SJCRH30 (cell line): ENCODE data around the gene SH3PXD2B. TPM values are rescaled to one million over a fixed set of nuclear protein-coding genes. Genes with fewer than 3 reads are reported as not detected.
"Not testable (repeated sequence)": the region's sequence is repeated elsewhere in the genome, so short reads cannot be mapped to it uniquely, and the experiment has no call there.

Experiments used
- DNase-seq, 2 experiments: peaks; one replicate each; pipeline ENCODE4 v3.0.0-alpha.2; 2015 to 2020
- H3K27ac ChIP-seq: fragments of 250-450 bp; sonication (Bioruptor Pico); 2 replicates; pipeline ENCODE4 v1.5.1; 2020; ENCODE audit warnings: mild to moderate bottlenecking, moderate library complexity
- H3K27me3 ChIP-seq: fragments of 250-450 bp; sonication (Bioruptor Pico); 2 replicates; pipeline ENCODE4 v1.5.1; 2020; ENCODE audit warnings: mild to moderate bottlenecking, moderate library complexity
- H3K36me3 ChIP-seq: fragments of 250-450 bp; sonication (Bioruptor Pico); 2 replicates; pipeline ENCODE4 v1.5.1; 2020; ENCODE audit warnings: mild to moderate bottlenecking, moderate library complexity
- H3K4me1 ChIP-seq: fragments of 250-450 bp; sonication (Bioruptor Pico); 2 replicates; pipeline ENCODE4 v1.5.1; 2020; ENCODE audit warnings: mild to moderate bottlenecking, moderate library complexity
- H3K4me3 ChIP-seq: fragments of 250-450 bp; sonication (Bioruptor Pico); 2 replicates; pipeline ENCODE4 v1.5.1; 2020; ENCODE audit warnings: mild to moderate bottlenecking, moderate library complexity
- H3K9me3 ChIP-seq: fragments of 250-450 bp; sonication (Bioruptor Pico); replicated peaks from 2 replicates; pipeline ENCODE4 v1.5.1; 2020; ENCODE audit warnings: mild to moderate bottlenecking, moderate library complexity
- total RNA-seq: library from RNA; depleted of rRNA; stranded (reverse); fragments of >200 nt; shearing (Covaris generic); gene quantifications from 2 replicates; pipeline ENCODE4 v1.2.3, GENCODE V29; 2014

The SH3PXD2B gene
- total RNA-seq, 1 experiment from 2014 or later, result 16.4 TPM

GRCh38 chr5:172491481-172491880, 37.2 kb upstream of the SH3PXD2B start:
- H3K4me1 ChIP-seq, result peaks cover 8% of the 10 kb centered on the region; the same call in 1 of the 2 replicates
- no peak for DNase-seq

DNA sequence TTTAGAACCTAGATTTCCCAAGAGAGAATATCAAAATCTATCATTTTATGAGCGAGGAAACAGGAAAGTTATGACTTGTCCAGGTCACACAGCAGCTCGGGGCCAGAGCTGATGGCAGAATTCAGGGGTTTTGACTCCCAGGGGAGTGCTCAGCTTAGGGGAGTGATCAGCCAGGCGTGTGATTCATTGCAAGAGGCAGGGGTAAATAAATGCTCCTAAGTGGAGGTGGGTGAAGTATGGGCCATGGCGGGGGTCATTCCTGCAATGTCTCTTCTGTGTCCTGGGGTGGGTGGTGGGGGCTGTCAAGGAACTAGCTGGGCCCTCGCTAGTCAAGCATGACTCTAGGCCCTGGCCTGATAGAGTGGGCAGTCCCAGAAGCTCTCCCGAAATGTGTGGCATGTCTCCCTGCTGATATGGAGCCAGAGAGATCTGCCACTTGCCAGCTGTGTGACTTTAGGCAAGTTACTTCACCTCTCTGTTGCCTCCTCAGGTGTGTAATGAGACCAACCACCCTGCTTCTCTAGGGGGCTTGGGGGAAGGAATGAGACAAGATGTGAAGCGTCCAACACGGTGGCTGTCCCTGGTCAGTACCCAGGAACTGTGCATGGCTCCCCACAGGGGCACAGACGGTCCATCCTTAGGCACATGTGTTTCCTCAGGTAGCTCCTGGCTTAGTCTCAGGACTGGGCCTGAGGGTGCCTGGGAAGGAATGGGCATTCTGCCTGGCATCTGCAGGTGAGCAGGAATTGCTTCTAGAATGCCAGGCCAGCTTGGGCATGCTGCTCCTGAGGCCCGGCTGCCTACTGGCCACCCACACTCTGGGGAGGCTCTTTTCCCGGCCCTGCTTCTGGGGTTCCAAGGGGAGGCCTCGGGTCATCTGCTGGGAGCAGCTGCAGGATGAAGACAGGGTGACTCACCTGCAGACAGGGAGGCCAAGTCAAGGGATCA, 36.5 kb upstream of the SH3PXD2B start:
- no peaks in the 10 kb centered on the region for H3K9me3 ChIP-seq
- no peak overlapping the region for H3K4me3 ChIP-seq
- H3K36me3 ChIP-seq, result no peaks in the 10 kb centered on the region
- H3K4me1 ChIP-seq, result peaks cover 8% of the 10 kb centered on the region; the same call in 1 of the 2 replicates
- no peaks in the 10 kb centered on the region; the same call in 1 of the 2 replicates for H3K27me3 ChIP-seq
- DNase-seq, result peak in 1 of 2 experiments; percentile 24
- H3K27ac ChIP-seq, result no peak overlapping the region

More at GRCh38 chr5:172491481-172491880, 37.2 kb upstream of the SH3PXD2B start:
- Histone ChIP-seq H3K27ac (no peak overlapping the region), H3K9me3 (no peaks in the 10 kb centered on the region), H3K27me3 (no peaks in the 10 kb centered on the region; the same call in 1 of the 2 replicates), H3K4me3 (no peak overlapping the region), H3K36me3 (no peaks in the 10 kb centered on the region)

DNA sequence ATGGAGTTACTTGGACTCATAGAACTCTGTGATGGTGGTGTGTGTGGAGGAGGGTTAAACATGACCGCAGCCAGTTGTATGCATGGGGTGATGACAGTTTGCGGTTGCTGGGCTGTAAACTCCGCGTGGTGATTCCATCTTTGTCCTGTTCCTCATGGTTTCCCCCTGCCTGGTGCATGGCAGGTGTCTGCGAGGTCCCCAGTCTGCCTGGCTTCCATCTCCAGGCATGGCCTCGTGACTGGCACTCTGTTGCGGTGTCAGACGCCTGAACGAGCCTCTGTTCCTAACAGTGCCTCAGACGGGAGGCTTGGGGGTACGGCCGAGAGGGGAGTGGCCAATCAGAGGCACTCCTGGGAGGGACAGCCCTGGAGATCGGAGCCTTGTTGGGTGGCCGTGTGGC, 33.9 kb upstream of the SH3PXD2B start:
- peaks cover 8% of the 10 kb centered on the region; the same call in 1 of the 2 replicates for H3K4me1 ChIP-seq
- no peaks in the 10 kb centered on the region for H3K36me3 ChIP-seq
- H3K9me3 ChIP-seq, result no peaks in the 10 kb centered on the region
- no peaks in the 10 kb centered on the region; the same call in 1 of the 2 replicates for H3K27me3 ChIP-seq
- DNase-seq, result no peak
- H3K27ac ChIP-seq, result no peak overlapping the region
- H3K4me3 ChIP-seq, result no peak overlapping the region

DNA sequence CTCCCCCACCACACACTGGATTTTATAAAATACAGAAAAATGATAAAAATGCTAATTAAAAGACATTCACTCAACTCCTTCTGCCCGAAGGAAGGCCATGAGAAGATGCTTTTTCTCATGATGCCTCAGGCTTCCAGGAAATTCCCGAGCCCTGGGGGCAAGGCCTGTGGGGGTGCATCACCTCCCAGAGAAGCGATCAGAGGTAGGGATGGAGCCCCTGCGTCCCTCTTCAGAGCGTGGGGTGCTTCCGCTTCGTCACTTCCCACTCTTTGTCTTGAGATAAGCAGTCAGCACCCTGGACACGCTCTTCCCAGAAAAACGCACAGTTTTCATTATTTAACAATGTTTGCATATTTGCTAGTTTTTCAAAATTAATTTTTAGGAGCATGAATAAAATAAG, 33.3 kb upstream of the SH3PXD2B start:
- no peak overlapping the region for H3K4me3 ChIP-seq
- no peaks in the 10 kb centered on the region; the same call in 1 of the 2 replicates for H3K27me3 ChIP-seq
- no peak for DNase-seq
- H3K9me3 ChIP-seq, result no peaks in the 10 kb centered on the region
- H3K4me1 ChIP-seq, result peaks cover 8% of the 10 kb centered on the region; the same call in 1 of the 2 replicates
- H3K27ac ChIP-seq, result no peak overlapping the region
- H3K36me3 ChIP-seq, result no peaks in the 10 kb centered on the region

- H3K27ac ChIP-seq, result no peak overlapping the region
- no peaks in the 10 kb centered on the region; the same call in 1 of the 2 replicates for H3K27me3 ChIP-seq
- no peaks in the 10 kb centered on the region for H3K36me3 ChIP-seq
- no peak for DNase-seq
- H3K4me3 ChIP-seq, result no peak overlapping the region
- H3K9me3 ChIP-seq, result no peaks in the 10 kb centered on the region
- H3K4me1 ChIP-seq, result peaks cover 8% of the 10 kb centered on the region; the same call in 1 of the 2 replicates
These were observed 32.6 kb upstream of the SH3PXD2B start for GRCh38 chr5:172486912-172487311.

GRCh38 chr5:172486451-172486850, 32.1 kb upstream of the SH3PXD2B start:
- Histone ChIP-seq H3K36me3 (no peaks in the 10 kb centered on the region), H3K9me3 (no peaks in the 10 kb centered on the region), H3K27me3 (no peaks in the 10 kb centered on the region; the same call in 1 of the 2 replicates), H3K4me3 (no peak overlapping the region), H3K4me1 (peaks cover 6% of the 10 kb centered on the region; the same call in 1 of the 2 replicates), H3K27ac (no peak overlapping the region)
- DNase-seq, result no peak

DNA sequence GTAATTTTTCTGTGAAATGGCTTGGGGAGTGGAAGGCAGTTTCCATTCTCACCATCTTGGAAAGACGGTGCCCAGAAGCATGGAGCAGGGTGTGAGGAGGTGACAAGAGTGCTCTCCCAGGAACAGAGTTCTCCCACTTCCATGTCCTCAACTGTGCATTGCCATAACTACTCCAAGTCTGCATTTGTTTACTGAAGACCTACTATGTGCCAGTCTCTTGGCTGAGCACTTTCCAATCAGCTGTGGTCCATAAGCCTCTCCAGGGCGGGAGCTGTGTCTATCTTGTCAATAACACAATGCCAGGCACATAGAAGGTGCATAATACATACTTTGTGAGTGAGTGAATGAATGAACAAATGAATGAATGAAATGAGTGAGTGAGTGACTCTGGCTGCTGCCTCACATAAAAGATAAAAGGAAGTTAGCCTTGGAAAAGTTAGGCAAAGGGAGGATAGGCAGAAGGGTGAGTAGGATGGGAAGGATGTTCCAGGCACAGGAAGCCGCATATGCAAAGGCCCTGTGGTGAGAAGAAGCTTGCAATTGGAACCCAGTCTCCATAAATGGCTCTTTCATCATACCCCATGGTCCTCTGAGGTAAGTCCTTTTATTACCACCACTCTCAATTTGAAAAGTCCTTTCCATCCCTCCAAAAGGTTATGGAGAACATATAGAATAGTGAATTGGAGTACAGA, 31.3 kb upstream of the SH3PXD2B start:
- H3K27ac ChIP-seq, result no peak overlapping the region
- no peak for DNase-seq
- no peaks in the 10 kb centered on the region for H3K27me3 ChIP-seq
- no peaks in the 10 kb centered on the region for H3K36me3 ChIP-seq
- no peaks in the 10 kb centered on the region for H3K9me3 ChIP-seq
- H3K4me1 ChIP-seq, result no peaks in the 10 kb centered on the region
- H3K4me3 ChIP-seq, result no peak overlapping the region

DNA sequence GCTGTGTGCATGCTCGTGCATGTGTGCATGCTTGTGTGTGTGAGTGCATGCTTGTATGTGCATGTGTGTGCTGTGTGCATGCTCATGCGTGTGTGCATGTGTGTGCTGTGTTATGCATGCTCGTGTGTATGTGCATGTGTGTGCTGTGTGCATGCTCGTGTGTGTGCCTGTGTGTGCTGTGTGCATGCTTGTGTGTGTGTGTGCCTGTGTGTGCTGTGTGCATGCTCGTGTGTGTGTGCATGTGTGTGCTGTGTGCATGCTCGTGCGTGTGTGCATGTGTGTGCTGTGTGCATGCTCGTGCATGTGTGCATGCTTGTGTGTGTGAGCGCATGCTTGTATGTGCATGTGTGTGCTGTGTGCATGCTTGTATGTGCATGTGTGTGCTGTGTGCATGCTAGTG, 30.3 kb upstream of the SH3PXD2B start:
- DNase-seq, result no peak

GRCh38 chr5:172482156-172483020, 28.1 kb upstream of the SH3PXD2B start:
- Histone ChIP-seq H3K27ac (no peak overlapping the region), H3K9me3 (no peaks in the 10 kb centered on the region), H3K4me3 (no peak overlapping the region), H3K36me3 (no peaks in the 10 kb centered on the region), H3K4me1 (no peaks in the 10 kb centered on the region), H3K27me3 (no peaks in the 10 kb centered on the region)
- DNase-seq, result peak; percentile 27 to 41

More for the DNA sequence above, 30.3 kb upstream of the SH3PXD2B start:
- no peaks in the 10 kb centered on the region for H3K9me3 ChIP-seq
- no peaks in the 10 kb centered on the region for H3K4me1 ChIP-seq
- no peak overlapping the region for H3K27ac ChIP-seq
- H3K36me3 ChIP-seq, result no peaks in the 10 kb centered on the region
- H3K27me3 ChIP-seq, result no peaks in the 10 kb centered on the region
- no peak overlapping the region for H3K4me3 ChIP-seq

GRCh38 chr5:172481011-172481800, 26.9 kb upstream of the SH3PXD2B start:
- DNase-seq, result no peak
- Histone ChIP-seq H3K4me3 (no peak overlapping the region), H3K36me3 (no peaks in the 10 kb centered on the region)

GRCh38 chr5:172479784-172480115, 25.4 kb upstream of the SH3PXD2B start:
- H3K4me1 ChIP-seq, result no peaks in the 10 kb centered on the region
- H3K27ac ChIP-seq, result no peak overlapping the region
- no peaks in the 10 kb centered on the region for H3K9me3 ChIP-seq
- no peaks in the 10 kb centered on the region for H3K27me3 ChIP-seq
- no peak overlapping the region for H3K4me3 ChIP-seq
- DNase-seq, result no peak
- no peaks in the 10 kb centered on the region for H3K36me3 ChIP-seq

More at GRCh38 chr5:172481011-172481800, 26.9 kb upstream of the SH3PXD2B start:
- no peaks in the 10 kb centered on the region for H3K4me1 ChIP-seq
- H3K27ac ChIP-seq, result no peak overlapping the region
- no peaks in the 10 kb centered on the region for H3K27me3 ChIP-seq
- no peaks in the 10 kb centered on the region for H3K9me3 ChIP-seq

- peak; percentile 87 to 96 for DNase-seq
- H3K4me1 ChIP-seq, result no peaks in the 10 kb centered on the region
- H3K9me3 ChIP-seq, result no peaks in the 10 kb centered on the region
- H3K4me3 ChIP-seq, result no peak overlapping the region
- no peaks in the 10 kb centered on the region for H3K36me3 ChIP-seq
- no peaks in the 10 kb centered on the region for H3K27me3 ChIP-seq
- H3K27ac ChIP-seq, result no peak overlapping the region
These were observed 24.9 kb upstream of the SH3PXD2B start for GRCh38 chr5:172479034-172479783.

DNA sequence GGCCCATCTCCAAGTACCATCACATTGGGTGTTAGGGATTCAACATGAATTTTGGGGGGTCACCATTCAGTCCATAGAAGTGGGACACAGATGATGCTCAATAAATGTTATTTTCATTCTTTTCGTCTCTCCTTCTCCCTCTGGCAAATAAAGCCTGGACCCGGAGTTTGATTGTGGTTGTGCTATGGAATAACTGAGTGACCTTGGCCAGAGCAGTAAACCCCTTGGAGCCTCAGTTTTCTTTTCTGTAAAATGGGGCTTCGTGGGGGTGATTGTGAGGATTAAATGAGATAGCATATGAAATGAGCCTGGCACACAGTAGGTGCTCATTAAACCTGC, 24.3 kb upstream of the SH3PXD2B start:
- not testable (repeated sequence) for H3K27me3 ChIP-seq, H3K36me3 ChIP-seq, H3K4me3 ChIP-seq, H3K9me3 ChIP-seq, H3K4me1 ChIP-seq, DNase-seq, H3K27ac ChIP-seq
